Stimulated activated CD4-positive, alpha-beta T cell treated with anti-CD3 and anti-CD28 coated beads, Interleukin-1b, Interleukin-23, amount 100 ng/mL, for 24 hours (primary cell): ENCODE data around the gene CFAP299.
"Not testable (repeated sequence)": the region's sequence is repeated elsewhere in the genome, so short reads cannot be mapped to it uniquely, and the experiment has no call there.

Experiments
- DNase-seq, 4 experiments: peaks; one replicate each; pipeline ENCODE4 v3.0.0-alpha.2; 2020; ENCODE audit warnings: low read depth in 4 of 4, low spot score in 1 of 4

Gene CFAP299

DNA sequence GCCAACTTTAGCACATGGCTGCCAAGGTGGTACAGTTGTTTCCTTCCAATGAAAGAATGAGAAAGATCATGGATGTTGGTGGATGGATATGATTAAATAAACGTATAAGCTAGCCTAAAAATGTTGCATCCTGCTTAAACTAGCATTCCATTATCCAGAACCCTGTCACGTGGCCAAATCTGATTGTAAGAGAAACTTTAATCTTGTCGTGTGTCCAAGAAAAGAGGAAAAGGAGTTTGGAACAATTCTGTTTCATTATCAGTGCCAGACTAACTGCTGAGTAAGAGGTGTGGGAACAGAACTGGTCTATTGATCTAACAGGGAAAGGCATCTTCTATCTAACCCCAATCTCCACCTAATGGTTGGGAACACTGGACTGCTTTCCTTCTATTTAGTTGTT is 369.8 kb downstream of the CFAP299 start:
- DNase-seq, result no peak

DNA sequence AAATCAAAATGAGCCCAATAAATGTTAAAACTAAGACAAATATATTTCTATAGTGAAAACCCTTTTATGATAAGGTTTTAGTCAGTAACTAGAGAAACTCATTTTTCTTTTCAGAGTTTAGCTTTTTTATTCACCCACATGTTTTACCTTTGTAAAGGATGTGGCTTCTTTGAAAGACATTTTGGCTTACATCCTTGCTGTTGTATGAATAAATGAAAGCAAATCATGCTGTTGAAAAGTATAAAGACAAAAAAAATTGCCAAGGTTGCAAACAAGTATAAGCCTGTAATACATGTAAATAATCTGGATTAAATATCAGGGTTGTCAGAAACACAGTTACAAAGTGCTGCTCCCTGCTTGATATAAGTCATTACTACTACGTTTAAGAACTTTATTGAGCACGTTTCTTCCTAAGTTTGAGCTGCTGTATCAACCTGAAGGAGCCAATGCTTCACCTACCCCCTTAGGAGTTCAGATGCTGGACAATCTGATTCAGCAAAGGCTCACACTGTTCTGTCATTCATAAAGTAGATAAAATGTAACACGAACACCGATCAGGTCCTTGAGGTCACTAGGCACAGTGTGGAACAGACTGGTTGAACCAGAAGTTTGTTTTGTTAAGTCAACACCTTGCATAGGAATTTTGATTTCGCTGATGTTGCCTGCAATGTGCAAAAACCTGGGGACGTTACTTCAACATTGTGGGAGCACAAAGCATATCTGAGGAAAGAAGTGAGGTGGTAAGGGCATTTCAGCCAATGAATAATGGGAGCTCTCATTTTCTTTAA is 373.7 kb downstream of the CFAP299 start:
- no peak for DNase-seq

DNA sequence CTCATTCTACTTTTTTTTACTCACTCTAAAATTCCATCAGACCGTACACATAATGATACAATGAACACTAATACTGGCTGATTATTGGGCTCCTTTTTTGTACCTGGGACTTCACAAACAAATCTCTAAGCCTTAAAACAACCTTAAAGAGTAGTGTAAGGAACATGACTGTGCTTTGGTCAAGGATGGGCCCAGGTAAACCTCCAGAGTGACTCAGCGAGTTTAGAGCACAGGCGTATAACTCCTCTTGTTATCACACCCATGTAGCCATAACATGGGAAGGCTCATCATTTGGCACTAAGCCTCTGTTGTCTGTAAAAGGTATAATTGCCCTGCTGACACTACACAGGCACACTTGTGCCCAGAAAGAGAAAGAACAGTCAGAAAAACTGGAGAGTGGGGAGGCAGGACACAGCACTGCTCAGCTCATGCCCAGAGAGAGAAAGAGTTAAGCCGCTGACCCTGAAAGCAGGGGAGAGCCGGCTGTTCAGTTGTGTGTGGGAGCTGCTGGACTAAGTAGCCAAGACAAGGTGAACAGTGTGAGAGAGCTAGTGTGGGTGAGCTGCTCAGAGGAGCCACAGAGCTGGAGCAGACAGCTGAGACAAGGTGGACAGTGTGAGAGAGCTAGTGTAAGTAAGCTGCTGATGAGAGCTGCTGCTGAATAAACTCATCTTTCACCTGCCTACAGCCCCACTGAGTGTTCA is 375.4 kb downstream of the CFAP299 start:
- DNase-seq, result no peak

GRCh38 chr4:80711956-80712355 is 376.4 kb downstream of the CFAP299 start:
- DNase-seq, result no peak

DNA sequence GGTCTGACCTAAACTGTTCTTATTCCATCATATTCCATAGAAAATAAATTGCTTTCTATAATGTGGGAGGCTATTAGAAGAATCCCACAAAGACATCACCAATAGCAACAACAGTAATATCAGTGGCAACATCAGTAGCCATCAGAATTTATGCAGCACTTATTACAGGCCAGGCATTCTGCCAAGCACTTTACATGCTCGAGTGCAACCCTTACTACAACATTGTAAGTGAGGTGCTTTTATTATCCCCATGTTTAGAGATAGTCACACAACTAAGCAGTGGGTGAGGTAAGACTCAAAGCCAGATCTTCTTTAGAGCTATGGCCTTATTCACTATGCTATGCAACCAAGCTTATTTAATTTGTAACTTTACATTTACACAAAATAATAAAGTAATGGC is 377.9 kb downstream of the CFAP299 start:
- no peak for DNase-seq

GRCh38 chr4:80717204-80717603 is 381.7 kb downstream of the CFAP299 start:
- DNase-seq, result no peak

GRCh38 chr4:80726471-80726870 is 390.9 kb downstream of the CFAP299 start:
- DNase-seq, result no peak

DNA sequence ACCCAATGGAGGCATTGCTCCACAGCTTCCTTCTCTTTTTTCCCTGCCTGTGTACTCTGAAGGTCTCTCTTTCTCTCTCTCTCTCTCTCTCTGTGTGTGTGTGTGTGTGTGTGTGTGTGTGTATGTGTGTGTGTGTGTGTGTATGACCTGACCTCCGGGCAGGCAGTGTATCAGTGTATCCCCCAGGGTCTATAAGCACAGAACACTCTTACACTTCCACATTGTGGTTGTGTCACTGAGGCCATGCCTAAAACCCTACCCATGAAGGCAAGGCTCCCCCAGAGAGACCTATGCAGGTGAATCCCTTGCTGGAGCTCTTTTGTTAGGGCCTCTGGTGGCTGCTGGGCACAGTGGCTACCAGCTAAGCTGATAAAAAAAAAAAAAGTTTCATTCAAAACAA is 394.6 kb downstream of the CFAP299 start:
- no peak for DNase-seq

- no peak for DNase-seq
Measured at GRCh38 chr4:80731436-80731835, 395.9 kb downstream of the CFAP299 start.

DNA sequence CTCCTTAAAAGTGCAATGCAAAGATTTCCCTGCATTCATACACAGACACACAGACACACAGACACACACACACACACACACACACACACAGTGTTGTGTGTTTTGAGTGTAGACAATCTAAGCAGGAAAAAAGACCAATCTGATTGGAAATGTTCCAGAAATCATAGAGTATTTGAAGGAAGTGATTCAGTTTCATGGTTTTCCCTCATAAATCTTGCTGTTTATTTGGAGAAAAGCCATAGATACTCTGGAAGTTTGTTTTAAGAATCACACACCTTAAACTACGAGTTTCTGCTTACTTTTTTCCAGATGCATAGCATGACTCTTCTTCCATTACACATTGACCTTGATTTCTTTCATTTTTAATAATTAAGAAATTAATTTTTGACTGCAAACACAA is 396.5 kb downstream of the CFAP299 start:
- DNase-seq, result no peak

DNA sequence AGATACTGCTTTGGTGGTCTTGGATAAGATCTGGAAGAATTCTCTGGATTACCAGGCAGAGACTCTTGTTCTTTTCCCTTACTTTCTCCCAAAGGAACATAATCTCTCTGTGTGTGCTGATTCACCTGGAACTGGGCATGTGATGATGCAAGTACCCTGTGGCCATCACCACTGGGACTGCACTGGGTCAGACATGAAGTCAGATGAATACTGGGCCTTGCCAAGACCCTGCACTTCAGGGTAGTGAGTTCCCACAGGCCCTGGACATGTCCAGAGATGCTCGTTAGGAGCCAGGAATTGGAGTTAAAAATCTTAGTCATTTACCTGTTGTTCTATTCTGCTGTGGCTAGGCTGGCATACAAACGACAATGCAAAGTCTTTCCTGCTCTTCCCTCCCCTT is 404.8 kb downstream of the CFAP299 start:
- no peak for DNase-seq

GRCh38 chr4:80749558-80749957 is 414.0 kb downstream of the CFAP299 start:
- DNase-seq, result not testable (repeated sequence)

DNA sequence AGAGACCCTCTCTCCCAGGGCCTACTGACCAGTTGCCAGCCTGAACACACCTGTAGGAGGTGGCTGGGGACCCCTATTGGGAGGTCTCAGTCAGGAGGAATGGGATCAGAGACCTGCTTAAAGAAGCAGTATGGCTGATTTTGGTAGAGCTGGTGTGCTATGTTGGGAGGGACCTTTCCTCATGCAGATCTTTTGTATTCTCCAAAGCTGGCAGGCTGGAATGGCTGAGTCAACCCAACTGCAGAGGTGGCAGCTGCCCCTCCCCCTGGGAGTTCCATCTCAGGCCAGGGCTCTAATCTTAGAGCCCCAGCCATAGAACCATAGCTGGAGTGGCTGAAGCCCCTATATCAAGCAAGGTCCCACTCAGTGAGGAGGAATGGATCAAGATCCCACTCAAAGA is 415.7 kb downstream of the CFAP299 start:
- DNase-seq, result no peak

DNA sequence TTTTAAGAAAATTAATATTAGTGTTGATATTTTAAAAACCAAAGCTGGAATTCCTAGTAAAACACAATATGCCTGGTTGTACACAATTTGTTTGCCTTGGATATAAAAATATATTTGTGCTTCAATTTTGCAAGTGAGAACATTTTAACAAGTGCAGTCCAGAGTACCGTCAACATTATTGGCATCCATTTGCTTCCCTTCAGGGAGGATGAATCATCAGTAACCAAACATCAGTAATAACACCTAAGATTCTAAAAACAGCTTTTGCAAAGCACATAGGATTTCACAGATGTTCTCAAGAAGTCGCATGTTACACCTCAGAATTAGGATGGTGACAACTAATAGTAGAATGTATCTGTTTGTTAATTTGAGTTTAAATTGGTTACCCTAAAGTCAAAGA is 432.4 kb downstream of the CFAP299 start:
- DNase-seq, result no peak

DNA sequence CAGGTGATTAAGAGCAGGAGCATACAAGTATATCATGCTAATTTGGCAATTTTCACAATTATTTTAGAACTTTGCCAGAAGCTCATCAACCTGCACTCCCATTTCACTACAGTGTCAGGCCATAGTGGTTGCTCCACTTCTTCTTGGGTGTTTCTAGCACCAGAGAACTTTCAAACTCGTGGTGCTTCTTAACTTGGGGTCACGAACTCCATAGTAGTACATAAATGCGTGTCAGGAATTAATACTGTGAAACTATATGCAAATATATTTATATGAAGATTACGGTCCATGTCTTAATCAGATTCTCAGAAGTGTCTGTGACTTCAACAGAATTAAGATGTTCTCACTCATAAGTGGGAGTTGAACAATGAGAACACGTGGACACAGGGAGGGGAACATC is 440.6 kb downstream of the CFAP299 start:
- no peak for DNase-seq

GRCh38 chr4:80781431-80781830 is 445.9 kb downstream of the CFAP299 start:
- no peak for DNase-seq

DNA sequence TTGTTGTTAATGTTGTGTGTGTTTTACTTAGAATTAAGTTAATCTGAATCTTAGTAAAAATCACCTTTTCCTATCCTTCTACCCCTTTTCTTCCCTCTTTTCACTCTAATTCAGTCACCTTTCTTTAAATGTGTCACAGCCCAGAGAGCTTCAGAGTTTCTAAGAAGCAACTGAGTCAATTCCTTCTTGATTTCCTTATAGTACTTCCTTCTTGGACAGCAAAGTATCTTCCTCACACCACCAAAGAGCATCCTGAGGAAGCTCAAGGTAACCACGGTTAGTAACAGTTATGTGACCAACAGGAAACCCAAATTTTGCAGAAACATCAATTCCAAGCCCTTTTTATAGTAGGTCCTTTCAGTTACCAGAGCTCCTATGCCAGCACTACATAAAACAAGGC is 451.8 kb downstream of the CFAP299 start:
- DNase-seq, result no peak

- DNase-seq, result no peak
Measured at GRCh38 chr4:80788798-80789197, 453.3 kb downstream of the CFAP299 start.

GRCh38 chr4:80790152-80790551 is 454.6 kb downstream of the CFAP299 start:
- no peak for DNase-seq

GRCh38 chr4:80793660-80794059 is 458.1 kb downstream of the CFAP299 start:
- DNase-seq, result not testable (repeated sequence)

DNA sequence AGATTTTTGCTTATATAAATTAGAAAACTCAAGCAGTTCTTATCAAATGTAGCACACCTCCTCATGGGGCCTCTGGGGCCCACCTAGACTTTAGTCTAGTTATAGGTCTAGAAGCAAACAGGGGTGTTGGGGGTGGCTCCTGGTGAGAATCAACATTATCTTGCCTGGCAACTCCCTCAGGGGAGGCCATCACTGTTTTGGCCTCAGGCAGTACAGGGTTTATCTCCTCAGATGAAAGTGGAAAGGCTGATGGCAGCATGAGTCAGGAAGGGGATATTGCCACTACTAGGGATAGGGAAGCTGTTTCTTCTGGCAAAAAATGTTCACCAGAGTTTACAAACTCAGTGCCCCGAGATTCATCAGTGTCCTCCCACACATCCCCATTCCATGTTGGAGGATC is 462.6 kb downstream of the CFAP299 start:
- DNase-seq, result no peak

DNA sequence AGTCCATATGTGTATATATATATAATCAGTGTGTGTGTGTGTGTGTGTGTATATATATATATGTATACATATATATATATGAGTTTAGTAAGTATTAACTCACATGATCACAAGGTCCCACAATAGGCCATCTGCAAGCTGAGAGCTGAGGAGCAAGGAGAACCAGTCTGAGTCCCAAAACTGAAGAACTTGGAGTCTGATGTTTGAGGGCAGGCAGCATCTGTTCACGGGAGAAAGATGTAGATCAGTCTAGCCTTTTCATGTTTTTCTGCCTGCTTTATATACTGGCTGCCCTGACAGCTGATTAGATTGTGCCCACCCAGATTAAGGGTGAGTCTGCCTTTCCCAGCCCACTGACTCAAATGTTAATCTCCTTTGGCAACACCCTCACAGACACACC is 465.2 kb downstream of the CFAP299 start:
- not testable (repeated sequence) for DNase-seq

DNA sequence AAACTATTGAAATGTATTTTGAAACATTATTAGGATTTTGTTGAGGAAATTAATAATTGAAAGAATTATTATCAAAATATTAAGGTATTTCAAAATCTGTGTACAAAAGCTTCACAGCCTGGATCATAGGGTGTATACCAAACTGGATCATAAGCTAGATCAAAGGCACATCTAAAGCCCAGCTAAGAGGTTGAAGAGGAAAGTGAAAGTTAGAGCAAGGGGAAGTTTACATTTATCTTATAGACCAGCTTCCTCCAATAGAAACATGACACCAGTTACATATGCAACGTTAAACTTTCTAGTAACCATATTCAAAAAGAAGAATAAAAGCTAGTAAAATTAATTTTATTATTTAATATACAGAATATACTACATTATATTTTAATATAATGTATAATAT is 467.8 kb downstream of the CFAP299 start:
- no peak for DNase-seq
